Heart left ventricle (tissue), 13 donors: ENCODE measurements around the gene SYNJ1.

Experiments used
- CTCF ChIP-seq, 12 donors: fragments of 200-600 bp; sonication (generic) in 4 of 12; IDR thresholded peaks; one replicate each; pipeline versions ENCODE4 v1.5.0 to v1.8.0; 2018 to 2022; ENCODE audit warnings: antibody characterized with exemption in 12 of 12, mild to moderate bottlenecking in 5 of 12
- POLR2A ChIP-seq, 2 donors: fragments of 450-650 bp; IDR thresholded peaks; one replicate each; pipeline ENCODE4 v1.6.1; 2017; ENCODE audit warnings: antibody characterized with exemption in 2 of 2, mild to moderate bottlenecking in 2 of 2, moderate library complexity in 2 of 2
- donor health status: ischemic (EF 13 %, LVEDD 7.1; RV severe dilation, severe dysfunction).
- donor health status: DM: no; HTN: yes; CAD: no.
- donor health status: DM: no; HTN: no; CAD: no.
- donor health status: ischemic (EF 25% LVEDD 6.9; RV normal size, moderate dysfunction).
- donor health status: ischemic (EF 25% LVEDD 5.7; RV mildly dilated, moderate dysfunction).
- donor health status: ischemic (EF 35%, LVEDD 5.7; RV mildly dilated, moderate dysfunction).
- donor health status: nonischemic (EF 11% LVEDD 7.7; RV severe dilation, severe dysfunction).
- donor health status: DM: yes; HTN: yes; CAD: no.
- donor health status: PGD.
- donor health status: ischemic (EF 29% LVEDD 5.4; RV normal size, mild dysfunction).
- donor health status: nonischemic (EF 23%, LVEDD 6.1; RV moderate dilation, normal function).

DNA sequence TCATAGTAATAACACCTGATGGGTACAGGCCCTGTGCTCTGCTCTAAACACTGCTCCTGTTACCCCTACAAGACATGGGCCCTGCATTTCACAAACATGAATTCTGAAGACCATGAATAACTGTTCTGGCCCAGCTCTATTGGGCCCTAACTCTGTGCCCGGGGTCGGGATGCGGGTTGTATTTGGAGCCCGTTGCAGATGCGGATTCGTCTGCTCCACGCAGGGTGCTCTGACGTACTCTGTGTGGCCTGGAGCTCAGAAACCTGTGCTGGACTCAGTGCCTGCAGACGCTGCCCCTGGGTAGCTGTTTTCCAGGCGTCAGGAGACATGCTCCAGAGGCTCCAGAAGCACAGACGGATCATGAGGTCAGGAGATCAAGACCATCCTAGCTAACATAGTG lies 132.4 kb downstream of the SYNJ1 start:
- TF ChIP-seq CTCF (IDR thresholded peaks at IDR 0.05) = no peak
- no peak for TF ChIP-seq POLR2A (IDR thresholded peaks at IDR 0.05)
